ENCODE data around the gene DCTN2. TPM values are rescaled to one million over a fixed set of nuclear protein-coding genes. Genes with fewer than 3 reads are reported as not detected.
"Not testable (repeated sequence)": the region's sequence is repeated elsewhere in the genome, so short reads cannot be mapped to it uniquely, and the experiment has no call there.

The DCTN2 gene
- total RNA-seq, 2 experiments from 2014 or later, result 80.9 to 85.1 TPM

- no peak for DNase-seq
- Mint-ChIP-seq H3K9me3 (no peaks in the 10 kb centered on the region), H3K27me3 (no peaks in the 10 kb centered on the region), H3K4me1 (peaks cover 3% of the 10 kb centered on the region), H3K36me3 (ENCODE audit: low read depth) (peaks cover 3% of the 10 kb centered on the region), H3K27ac (no peak overlapping the region), H3K4me3 (no peak overlapping the region)
- ChIA-PET CTCF (interaction anchor here (0.7 to 3.2 kb wide), 4 partner anchors 9 to 308 kb away, joined by 3 to 18 read pairs (median 6); partner anchors contain the start of gene B4GALNT1), POLR2A (interaction anchor here (2.1 kb wide), 1 partner anchor 18 kb away, joined by 7 read pairs; no protein-coding TSS in a partner anchor)
Observed at GRCh38 chr12:57574795-57575194, 27.8 kb upstream of the DCTN2 start.

GRCh38 chr12:57571926-57572762 is 25.2 kb upstream of the DCTN2 start:
- no peak overlapping the region for H3K27ac Mint-ChIP-seq
- H3K36me3 Mint-ChIP-seq (ENCODE audit: low read depth), result peaks cover 3% of the 10 kb centered on the region
- no peaks in the 10 kb centered on the region for H3K9me3 Mint-ChIP-seq
- H3K4me1 Mint-ChIP-seq, result no peaks in the 10 kb centered on the region
- no peak for DNase-seq
- no peaks in the 10 kb centered on the region for H3K27me3 Mint-ChIP-seq
- POLR2A ChIA-PET, result no interaction called here
- CTCF ChIA-PET, result interaction anchor here (2.2 kb wide), 1 partner anchor 11 kb away, joined by 13 read pairs; no protein-coding TSS in a partner anchor
- H3K4me3 Mint-ChIP-seq, result no peak overlapping the region

- not testable (repeated sequence) for H3K9me3 Mint-ChIP-seq; H3K4me3 Mint-ChIP-seq; H3K4me1 Mint-ChIP-seq; DNase-seq; H3K27ac Mint-ChIP-seq; H3K36me3 Mint-ChIP-seq (ENCODE audit: low read depth); H3K27me3 Mint-ChIP-seq
- ChIA-PET POLR2A (interaction anchor here (0.9 kb wide), 1 partner anchor 93 kb away, joined by 3 read pairs; no protein-coding TSS in a partner anchor), CTCF (interaction anchor here (0.6 to 2.2 kb wide), 3 partner anchors 8 to 115 kb away, joined by 3 to 13 read pairs (median 3); no protein-coding TSS in a partner anchor)
Observed at GRCh38 chr12:57570438-57570837, 23.4 kb upstream of the DCTN2 start.

- ChIA-PET POLR2A (no interaction called here), CTCF (no interaction called here)
- no peak for DNase-seq
- Mint-ChIP-seq H3K4me3 (no peak overlapping the region), H3K27me3 (no peaks in the 10 kb centered on the region), H3K4me1 (no peaks in the 10 kb centered on the region), H3K9me3 (no peaks in the 10 kb centered on the region), H3K27ac (no peak overlapping the region), H3K36me3 (ENCODE audit: low read depth) (no peaks in the 10 kb centered on the region)
Observed at GRCh38 chr12:57569858-57570257, 22.9 kb upstream of the DCTN2 start.

- no peaks in the 10 kb centered on the region for H3K4me1 Mint-ChIP-seq
- POLR2A ChIA-PET, result no interaction called here
- H3K9me3 Mint-ChIP-seq, result no peaks in the 10 kb centered on the region
Observed at GRCh38 chr12:57568838-57569237, 21.8 kb upstream of the DCTN2 start.

GRCh38 chr12:57564178-57564740 is 17.3 kb upstream of the DCTN2 start:
- no peaks in the 10 kb centered on the region for H3K36me3 Mint-ChIP-seq (ENCODE audit: low read depth)
- ChIA-PET POLR2A (no interaction called here), CTCF (interaction anchor here (2.1 to 2.8 kb wide), 2 partner anchors 11 to 20 kb away, joined by 6 to 12 read pairs; no protein-coding TSS in a partner anchor)
- DNase-seq, result no peak
- peaks cover 2% of the 10 kb centered on the region for H3K4me1 Mint-ChIP-seq
- H3K9me3 Mint-ChIP-seq, result no peaks in the 10 kb centered on the region
- peaks cover 10% of the 10 kb centered on the region for H3K27me3 Mint-ChIP-seq
- H3K27ac Mint-ChIP-seq, result no peak overlapping the region
- H3K4me3 Mint-ChIP-seq, result no peak overlapping the region

More at GRCh38 chr12:57568838-57569237, 21.8 kb upstream of the DCTN2 start:
- no peak for DNase-seq
- Mint-ChIP-seq H3K27ac (no peak overlapping the region), H3K4me3 (no peak overlapping the region), H3K36me3 (ENCODE audit: low read depth) (no peaks in the 10 kb centered on the region), H3K27me3 (no peaks in the 10 kb centered on the region)
- CTCF ChIA-PET, result no interaction called here

GRCh38 chr12:57563358-57563757 is 16.4 kb upstream of the DCTN2 start:
- no peak for DNase-seq
- Mint-ChIP-seq H3K4me1 (peaks cover 2% of the 10 kb centered on the region), H3K4me3 (no peak overlapping the region), H3K9me3 (no peaks in the 10 kb centered on the region), H3K27me3 (peaks cover 10% of the 10 kb centered on the region), H3K27ac (no peak overlapping the region), H3K36me3 (ENCODE audit: low read depth) (no peaks in the 10 kb centered on the region)
- ChIA-PET POLR2A (no interaction called here), CTCF (interaction anchor here (2.1 to 2.8 kb wide), 2 partner anchors 12 to 21 kb away, joined by 6 to 12 read pairs; no protein-coding TSS in a partner anchor)

GRCh38 chr12:57561117-57561516 is 14.1 kb upstream of the DCTN2 start:
- H3K27ac Mint-ChIP-seq; H3K9me3 Mint-ChIP-seq; H3K36me3 Mint-ChIP-seq (ENCODE audit: low read depth); H3K4me3 Mint-ChIP-seq; POLR2A ChIA-PET; H3K4me1 Mint-ChIP-seq; CTCF ChIA-PET; DNase-seq: not testable (repeated sequence)
- H3K27me3 Mint-ChIP-seq, result peaks cover 10% of the 10 kb centered on the region

GRCh38 chr12:57560516-57560915 is 13.5 kb upstream of the DCTN2 start:
- H3K9me3 Mint-ChIP-seq, result no peaks in the 10 kb centered on the region
- H3K4me3 Mint-ChIP-seq, result no peak overlapping the region
- no peak overlapping the region for H3K27ac Mint-ChIP-seq
- ChIA-PET CTCF (no interaction called here), POLR2A (no interaction called here)
- H3K36me3 Mint-ChIP-seq (ENCODE audit: low read depth), result no peaks in the 10 kb centered on the region
- no peak for DNase-seq
- peaks cover 10% of the 10 kb centered on the region for H3K27me3 Mint-ChIP-seq
- H3K4me1 Mint-ChIP-seq, result peaks cover 2% of the 10 kb centered on the region

- Mint-ChIP-seq H3K36me3 (ENCODE audit: low read depth) (no peaks in the 10 kb centered on the region), H3K4me3 (no peak overlapping the region), H3K9me3 (no peaks in the 10 kb centered on the region), H3K27ac (no peak overlapping the region), H3K4me1 (peaks cover 2% of the 10 kb centered on the region), H3K27me3 (peaks cover 10% of the 10 kb centered on the region)
- no peak for DNase-seq
- POLR2A ChIA-PET, result interaction anchor here (0.6 to 1.1 kb wide), 2 partner anchors 12 to 22 kb away, joined by 3 read pairs; partner anchors contain the start of gene DCTN2
- CTCF ChIA-PET, result interaction anchor here (1.1 kb wide), 1 partner anchor 25 kb away, joined by 5 read pairs; no protein-coding TSS in a partner anchor
Observed at GRCh38 chr12:57558864-57559263, 11.9 kb upstream of the DCTN2 start.

GRCh38 chr12:57554897-57555296 is 7.9 kb upstream of the DCTN2 start:
- no peaks in the 10 kb centered on the region for H3K36me3 Mint-ChIP-seq (ENCODE audit: low read depth)
- H3K27me3 Mint-ChIP-seq, result peaks cover 6% of the 10 kb centered on the region
- no peak for DNase-seq
- no peak overlapping the region for H3K27ac Mint-ChIP-seq
- ChIA-PET POLR2A (no interaction called here), CTCF (interaction anchor here (0.7 kb wide), 1 partner anchor 278 kb away, joined by 3 read pairs; no protein-coding TSS in a partner anchor)
- peaks cover 14% of the 10 kb centered on the region for H3K4me1 Mint-ChIP-seq
- no peak overlapping the region for H3K4me3 Mint-ChIP-seq
- H3K9me3 Mint-ChIP-seq, result no peaks in the 10 kb centered on the region

- H3K4me1 Mint-ChIP-seq, result peaks cover 14% of the 10 kb centered on the region
- H3K27me3 Mint-ChIP-seq, result peaks cover 8% of the 10 kb centered on the region
- H3K36me3 Mint-ChIP-seq (ENCODE audit: low read depth), result no peaks in the 10 kb centered on the region
- no peak overlapping the region for H3K27ac Mint-ChIP-seq
- no peak overlapping the region for H3K4me3 Mint-ChIP-seq
- no peak for DNase-seq
- CTCF ChIA-PET, result interaction anchor here (0.5 to 0.7 kb wide), 2 partner anchors 247 to 277 kb away, joined by 3 read pairs; no protein-coding TSS in a partner anchor
- H3K9me3 Mint-ChIP-seq, result no peaks in the 10 kb centered on the region
- POLR2A ChIA-PET, result no interaction called here
Observed at GRCh38 chr12:57554453-57554852, 7.5 kb upstream of the DCTN2 start.

Measured in activated CD4-positive, alpha-beta memory T cell treated with anti-CD3 and anti-CD28 coated beads, Interleukin-2, amount 10 ng/mL, durations not matched to agents 7 days and 5 days (primary cell).